ENCODE results near the gene COL6A5. TPM values are rescaled to one million over a fixed set of nuclear protein-coding genes. Genes with fewer than 3 reads are reported as not detected.
A peak's percentile ranks its signal among the peaks of the same experiment; 100 is the strongest.

The COL6A5 gene
- total and polyA plus RNA-seq, 11 donors, result 0.03 to 0.14 TPM; not detected in 9

GRCh38 chr3:130310109-130310508 is 35.4 kb upstream of the COL6A5 start:
- H3K9me3 ChIP-seq, result no peaks in the 10 kb centered on the region
- H3K36me3 ChIP-seq, result no peaks in the 10 kb centered on the region
- WGBS, 4 donors, result 63 to 71% (median 65%) methylated on average over 4 of the region's 4 CpGs
- no peak overlapping the region for H3K4me3 ChIP-seq
- intact Hi-C loops (cut with DNase I), result no loop called here
- DNase-seq (no peak), ATAC-seq (no peak)
- no peak overlapping the region for H3K27ac ChIP-seq
- no peak for TF ChIP-seq POLR2A (IDR thresholded peaks at IDR 0.05)
- no peak for TF ChIP-seq CTCF (IDR thresholded peaks at IDR 0.05)
- peaks cover 0 to 4% (median 0%) of the 10 kb centered on the region in 9 donors for H3K27me3 ChIP-seq
- no peaks in the 10 kb centered on the region for H3K4me1 ChIP-seq

- peaks cover 0 to 4% (median 0%) of the 10 kb centered on the region in 9 donors for H3K27me3 ChIP-seq
- H3K4me3 ChIP-seq, result no peak overlapping the region
- ATAC-seq (no peak), DNase-seq (no peak)
- H3K36me3 ChIP-seq, result no peaks in the 10 kb centered on the region
- intact Hi-C loops (cut with DNase I), result no loop called here
- no peak for TF ChIP-seq POLR2A (IDR thresholded peaks at IDR 0.05)
- TF ChIP-seq CTCF (IDR thresholded peaks at IDR 0.05), result no peak
- no peak overlapping the region for H3K27ac ChIP-seq
- H3K9me3 ChIP-seq, result peaks cover 0 to 2% (median 0%) of the 10 kb centered on the region in 12 donors
- no peaks in the 10 kb centered on the region for H3K4me1 ChIP-seq
These were observed 33.1 kb upstream of the COL6A5 start for GRCh38 chr3:130312374-130312773.

GRCh38 chr3:130316169-130316568 is 29.3 kb upstream of the COL6A5 start:
- no peak for DNase-seq
- Histone ChIP-seq H3K4me3 (no peak overlapping the region), H3K4me1 (no peaks in the 10 kb centered on the region), H3K27me3 (no peaks in the 10 kb centered on the region), H3K36me3 (no peaks in the 10 kb centered on the region), H3K9me3 (peaks cover 0 to 6% (median 2%) of the 10 kb centered on the region in 12 donors), H3K27ac (no peak overlapping the region)
- ATAC-seq, result peak in 1 of 4 donors; percentile 31
- intact Hi-C loops (cut with DNase I), result no loop called here
- TF ChIP-seq CTCF (IDR thresholded peaks at IDR 0.05), result no peak
- TF ChIP-seq POLR2A (IDR thresholded peaks at IDR 0.05), result no peak
- 57 to 69% (median 60%) methylated on average over 2 of the region's 2 CpGs for WGBS, 4 donors

GRCh38 chr3:130323503-130323902 is 22.0 kb upstream of the COL6A5 start:
- H3K27me3 ChIP-seq, result no peaks in the 10 kb centered on the region
- intact Hi-C loops (cut with DNase I), result no loop called here
- 73 to 100% (median 87%) methylated on average over 1 of the region's 1 CpG for WGBS, 4 donors
- TF ChIP-seq POLR2A (IDR thresholded peaks at IDR 0.05), result no peak
- TF ChIP-seq CTCF (IDR thresholded peaks at IDR 0.05), result no peak
- H3K4me3 ChIP-seq, result no peak overlapping the region
- ATAC-seq (no peak), DNase-seq (no peak)
- peaks cover 0 to 14% (median 6%) of the 10 kb centered on the region in 12 donors for H3K9me3 ChIP-seq
- H3K4me1 ChIP-seq, result no peaks in the 10 kb centered on the region
- no peak overlapping the region for H3K27ac ChIP-seq
- no peaks in the 10 kb centered on the region for H3K36me3 ChIP-seq
